ENCODE data around the gene SHQ1. TPM values are rescaled to one million over a fixed set of nuclear protein-coding genes. Genes with fewer than 3 reads are reported as not detected.

SHQ1 gene
- total and polyA plus RNA-seq, 4 donors: 7.3 to 25.0 (median 16.0) TPM

DNA sequence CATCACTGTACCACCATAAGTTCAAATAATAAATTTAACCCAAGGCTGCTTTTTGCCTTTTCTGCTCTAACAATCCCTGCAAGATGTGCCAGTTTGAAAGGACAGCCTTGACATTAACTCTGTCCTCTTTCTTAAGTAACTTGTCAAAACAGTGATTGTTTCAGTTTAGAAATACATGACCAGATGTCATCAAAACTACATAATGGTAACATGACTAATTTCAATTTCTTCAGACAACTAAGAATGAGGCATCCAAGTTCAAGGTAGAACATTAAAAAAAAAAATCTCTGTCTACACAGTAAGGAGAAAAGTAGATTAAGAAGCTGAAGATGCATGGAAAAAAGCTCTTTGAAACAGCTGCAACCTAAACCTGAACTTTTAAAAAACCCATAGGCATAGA, 47.4 kb downstream of the SHQ1 start:
- no peak overlapping the region for H3K27ac ChIP-seq (ENCODE audit: low read depth in 1 of 2, low read length in 1 of 2)
- H3K27me3 ChIP-seq (ENCODE audit: control insufficient read depth in 3 of 3, insufficient read depth in 3 of 3, low read length in 2 of 3): no peaks in the 10 kb centered on the region
- peaks cover 0 to 13% (median 4%) of the 10 kb centered on the region in 5 donors for H3K4me1 ChIP-seq (ENCODE audit: control insufficient read depth in 5 of 5, insufficient read depth in 5 of 5, low read length in 5 of 5)
- H3K9me3 ChIP-seq (ENCODE audit: control insufficient read depth in 4 of 4, insufficient read depth in 3 of 4, low read length in 3 of 4): no peaks in the 10 kb centered on the region
- H3K9ac ChIP-seq (ENCODE audit: insufficient read depth in 1 of 2, low read length in 2 of 2): no peak overlapping the region
- TF ChIP-seq, protein P1, sequence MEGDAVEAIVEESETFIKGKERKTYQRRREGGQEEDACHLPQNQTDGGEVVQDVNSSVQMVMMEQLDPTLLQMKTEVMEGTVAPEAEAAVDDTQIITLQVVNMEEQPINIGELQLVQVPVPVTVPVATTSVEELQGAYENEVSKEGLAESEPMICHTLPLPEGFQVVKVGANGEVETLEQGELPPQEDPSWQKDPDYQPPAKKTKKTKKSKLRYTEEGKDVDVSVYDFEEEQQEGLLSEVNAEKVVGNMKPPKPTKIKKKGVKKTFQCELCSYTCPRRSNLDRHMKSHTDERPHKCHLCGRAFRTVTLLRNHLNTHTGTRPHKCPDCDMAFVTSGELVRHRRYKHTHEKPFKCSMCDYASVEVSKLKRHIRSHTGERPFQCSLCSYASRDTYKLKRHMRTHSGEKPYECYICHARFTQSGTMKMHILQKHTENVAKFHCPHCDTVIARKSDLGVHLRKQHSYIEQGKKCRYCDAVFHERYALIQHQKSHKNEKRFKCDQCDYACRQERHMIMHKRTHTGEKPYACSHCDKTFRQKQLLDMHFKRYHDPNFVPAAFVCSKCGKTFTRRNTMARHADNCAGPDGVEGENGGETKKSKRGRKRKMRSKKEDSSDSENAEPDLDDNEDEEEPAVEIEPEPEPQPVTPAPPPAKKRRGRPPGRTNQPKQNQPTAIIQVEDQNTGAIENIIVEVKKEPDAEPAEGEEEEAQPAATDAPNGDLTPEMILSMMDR (IDR thresholded peaks at IDR 0.05; ENCODE audit: control extremely low read depth, extremely low read depth): no peak
- no peak for DNase-seq
- no peak overlapping the region for H3K4me3 ChIP-seq
- H3K36me3 ChIP-seq (ENCODE audit: control insufficient read depth in 4 of 4, insufficient read depth in 4 of 4, low read length in 4 of 4): peaks cover 0 to 3% (median 0%) of the 10 kb centered on the region in 4 donors
- no peak for ATAC-seq (ENCODE audit: insufficient read depth, low FRiP score)

DNA sequence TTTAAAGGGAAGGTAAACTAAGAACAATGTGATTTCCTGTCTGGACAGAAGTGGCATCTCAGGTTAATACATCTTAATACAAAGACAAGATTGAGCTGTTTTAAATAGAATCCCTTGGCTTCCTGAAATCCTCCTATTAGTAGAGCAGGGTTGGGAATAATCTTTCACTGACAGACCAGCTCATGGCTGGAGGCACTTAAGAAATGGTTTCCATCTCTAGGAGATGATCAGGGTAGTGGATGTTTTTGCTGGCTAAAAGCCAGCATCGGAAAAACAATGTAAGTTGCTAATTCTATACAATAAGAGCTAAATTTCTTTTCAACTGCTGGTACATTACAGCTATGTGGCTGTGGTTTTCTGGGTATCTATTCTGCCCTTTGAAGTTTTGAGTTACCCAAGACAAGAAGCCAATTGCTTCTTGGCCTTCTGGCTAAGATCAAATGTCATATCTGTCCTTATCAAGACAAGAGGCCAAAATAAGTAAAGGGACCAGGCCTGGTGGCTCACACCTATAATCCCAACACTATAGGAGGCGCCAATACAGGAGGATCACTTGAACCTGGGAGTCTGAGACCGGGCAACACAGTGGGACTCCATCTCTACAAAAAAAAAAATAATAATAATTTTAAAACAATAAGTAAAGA, 49.6 kb downstream of the SHQ1 start:
- DNase-seq (peak in 2 of 3 donors; percentile 40 to 42), ATAC-seq (ENCODE audit: insufficient read depth, low FRiP score) (no peak)
- Histone ChIP-seq H3K27ac (ENCODE audit: low read depth in 1 of 2, low read length in 1 of 2) (no peak overlapping the region), H3K36me3 (ENCODE audit: control insufficient read depth in 4 of 4, insufficient read depth in 4 of 4, low read length in 4 of 4) (peaks cover 0 to 4% (median 0%) of the 10 kb centered on the region in 4 donors), H3K27me3 (ENCODE audit: control insufficient read depth in 3 of 3, insufficient read depth in 3 of 3, low read length in 2 of 3) (no peaks in the 10 kb centered on the region), H3K4me3 (no peak overlapping the region), H3K4me1 (ENCODE audit: control insufficient read depth in 5 of 5, insufficient read depth in 5 of 5, low read length in 5 of 5) (peaks cover 0 to 13% (median 4%) of the 10 kb centered on the region in 5 donors), H3K9me3 (ENCODE audit: control insufficient read depth in 4 of 4, insufficient read depth in 3 of 4, low read length in 3 of 4) (no peaks in the 10 kb centered on the region), H3K9ac (ENCODE audit: insufficient read depth in 1 of 2, low read length in 2 of 2) (no peak overlapping the region)
- TF ChIP-seq, protein P1 (IDR thresholded peaks at IDR 0.05; ENCODE audit: control extremely low read depth, extremely low read depth): no peak
- WGBS, 2 donors: 88 to 89% methylated on average over 3 of the region's 3 CpGs

DNA sequence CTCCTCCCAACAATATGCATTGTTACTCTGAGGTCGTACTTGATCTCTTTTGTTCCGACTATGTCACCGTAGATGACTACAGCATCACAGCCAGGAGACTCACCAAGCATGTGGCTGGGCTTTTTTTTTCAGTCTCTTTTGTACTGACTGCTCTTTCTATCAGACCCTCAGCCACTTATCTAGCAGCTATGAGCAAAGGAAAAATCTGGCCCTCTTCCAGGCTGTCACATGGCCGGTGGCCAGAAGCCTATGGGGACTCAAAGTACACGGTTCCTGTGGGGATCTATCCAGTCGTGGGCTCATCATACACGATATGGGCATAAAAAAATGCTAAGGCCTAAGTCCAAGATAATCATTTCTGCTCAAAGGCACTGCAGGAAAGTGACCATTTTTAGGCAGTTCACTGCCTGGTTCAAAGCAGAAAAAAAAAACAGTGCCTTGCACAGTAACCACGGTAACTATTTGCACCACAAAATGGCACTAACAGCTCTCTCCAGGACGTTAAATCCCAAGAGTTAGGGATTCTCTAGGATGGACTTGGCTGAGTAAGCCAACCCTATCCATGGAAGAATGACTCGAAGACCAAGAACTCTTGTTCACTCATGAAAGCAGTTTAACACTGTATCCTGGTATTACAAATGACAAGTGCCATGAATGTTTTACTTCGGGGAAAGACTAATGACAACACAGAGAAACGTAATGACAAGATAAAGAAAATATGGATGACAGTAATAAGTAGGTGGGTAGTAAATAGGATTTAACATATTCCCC, 50.3 kb downstream of the SHQ1 start:
- Histone ChIP-seq H3K36me3 (ENCODE audit: control insufficient read depth in 4 of 4, insufficient read depth in 4 of 4, low read length in 4 of 4) (peaks cover 0 to 4% (median 0%) of the 10 kb centered on the region in 4 donors), H3K27ac (ENCODE audit: low read depth in 1 of 2, low read length in 1 of 2) (peak overlapping the region in 1 of 2 donors; percentile 61), H3K4me3 (no peak overlapping the region), H3K9me3 (ENCODE audit: control insufficient read depth in 4 of 4, insufficient read depth in 3 of 4, low read length in 3 of 4) (no peaks in the 10 kb centered on the region), H3K9ac (ENCODE audit: insufficient read depth in 1 of 2, low read length in 2 of 2) (no peak overlapping the region), H3K27me3 (ENCODE audit: control insufficient read depth in 3 of 3, insufficient read depth in 3 of 3, low read length in 2 of 3) (no peaks in the 10 kb centered on the region), H3K4me1 (ENCODE audit: control insufficient read depth in 5 of 5, insufficient read depth in 5 of 5, low read length in 5 of 5) (peaks cover 0 to 13% (median 4%) of the 10 kb centered on the region in 5 donors)
- ATAC-seq (ENCODE audit: insufficient read depth, low FRiP score) (no peak), DNase-seq (peak; percentile 78 to 88 (median 84))
- 61 to 73% methylated on average over 12 of the region's 12 CpGs for WGBS, 2 donors
- TF ChIP-seq, protein P1 (IDR thresholded peaks at IDR 0.05; ENCODE audit: control extremely low read depth, extremely low read depth): no peak
